ENCODE data around the gene TMED10.
"Not testable (repeated sequence)": the region's sequence is repeated elsewhere in the genome, so short reads cannot be mapped to it uniquely, and the experiment has no call there.

TMED10 gene

DNA sequence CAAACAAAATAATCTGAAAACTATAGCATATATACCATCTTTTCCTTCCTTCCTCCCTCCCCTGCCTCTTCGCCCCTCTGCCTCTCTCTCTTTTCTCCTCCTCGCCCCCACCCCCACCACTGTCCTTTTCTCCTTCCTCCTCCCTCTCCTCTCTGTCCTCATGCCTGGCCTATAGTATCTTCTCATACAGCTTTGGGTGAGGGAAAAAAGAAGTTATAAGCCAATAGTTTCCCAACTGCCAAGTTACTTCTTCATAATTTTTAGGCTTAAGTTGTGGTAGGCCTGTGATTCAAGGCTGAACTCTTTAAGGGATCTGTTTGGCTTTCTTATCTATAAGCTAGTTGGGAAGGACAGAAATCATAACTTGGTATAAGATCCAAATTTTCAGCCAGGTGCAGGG lies 9.1 kb downstream of the TMED10 start:
- DNase-seq = no peak
- in situ Hi-C loops (cut with MboI; ENCODE audit: low pct_unique_long_range_greater_than_20kb, low sequenced_read_pairs) = no loop called here

DNA sequence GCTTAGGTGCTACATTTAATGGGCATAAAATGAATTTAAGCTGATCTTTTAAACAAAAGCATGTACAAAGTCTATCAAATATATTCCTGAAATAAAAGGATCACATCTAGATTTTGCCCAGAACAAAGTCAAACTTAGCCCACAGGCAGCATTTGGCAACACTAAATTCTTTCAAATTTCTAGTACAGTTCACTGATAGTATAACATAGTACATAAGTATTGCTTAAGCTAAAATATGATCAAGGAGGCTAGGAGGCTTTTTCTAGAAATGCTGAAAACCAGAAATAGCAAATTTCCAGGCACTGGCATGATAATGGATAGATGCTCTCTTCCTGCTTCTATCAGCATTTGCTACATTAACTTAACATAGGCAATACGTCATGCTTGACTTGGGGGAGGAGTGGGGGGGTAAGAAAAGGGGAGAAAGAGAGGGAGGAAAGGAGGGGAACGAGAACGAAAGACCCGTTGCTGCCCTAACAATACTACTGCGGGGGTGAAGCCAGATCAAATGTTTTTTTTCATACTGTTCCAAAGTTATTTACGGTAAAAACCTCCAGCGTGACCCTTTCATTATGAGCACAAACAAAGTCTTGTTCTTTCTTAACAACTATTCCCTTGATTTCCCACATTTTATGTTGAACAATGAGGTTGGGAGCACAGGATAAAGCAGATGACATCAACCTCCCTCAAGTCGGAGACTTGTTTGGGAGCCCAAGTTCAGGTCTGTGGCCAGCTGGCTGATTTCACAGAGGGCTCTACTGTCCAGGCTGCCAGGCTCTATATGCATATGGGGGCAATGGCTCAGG lies 10.6 kb downstream of the TMED10 start:
- in situ Hi-C loops (cut with MboI; ENCODE audit: low pct_unique_long_range_greater_than_20kb, low sequenced_read_pairs) = no loop called here
- no peak for DNase-seq

DNA sequence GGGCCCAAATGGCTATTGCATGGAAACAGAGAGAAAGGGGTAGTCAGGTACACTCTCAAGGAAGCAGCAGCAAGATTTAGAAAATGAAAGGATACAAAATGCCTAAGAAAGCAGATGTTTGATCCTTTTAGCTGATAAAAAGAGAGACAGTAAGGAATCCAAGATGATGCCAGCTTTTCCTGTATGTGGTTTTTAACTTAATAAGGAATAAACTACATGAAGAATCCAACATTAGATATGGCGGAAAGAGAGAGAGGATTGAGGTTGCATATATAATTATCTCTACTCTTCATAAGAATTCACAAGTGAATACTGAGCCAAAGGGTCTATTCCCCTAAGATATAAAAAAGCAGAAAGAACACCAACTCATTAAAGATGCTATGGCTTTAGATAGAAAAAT lies 11.6 kb downstream of the TMED10 start:
- in situ Hi-C loops (cut with MboI; ENCODE audit: low pct_unique_long_range_greater_than_20kb, low sequenced_read_pairs) = no loop called here
- no peak for DNase-seq

DNA sequence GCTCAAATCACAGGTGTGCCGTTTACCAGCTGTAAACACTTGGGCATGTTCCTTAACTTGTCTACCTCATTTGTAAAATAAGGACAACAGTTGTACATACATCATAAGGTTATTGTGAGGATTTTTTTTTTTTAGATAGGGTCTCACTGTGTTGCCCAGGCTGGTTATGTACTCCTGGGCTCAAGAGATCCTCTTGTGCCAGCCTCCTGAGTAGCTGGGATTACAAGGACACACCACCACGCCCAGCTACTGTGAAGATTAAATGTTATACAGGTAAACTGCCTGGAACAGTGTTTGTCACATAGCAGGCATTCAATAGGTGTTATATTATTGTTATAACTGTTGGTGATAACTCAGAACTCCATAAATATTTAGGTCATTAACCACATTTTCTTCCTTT lies 12.7 kb downstream of the TMED10 start:
- no peak for DNase-seq
- in situ Hi-C loops (cut with MboI; ENCODE audit: low pct_unique_long_range_greater_than_20kb, low sequenced_read_pairs) = no loop called here

DNA sequence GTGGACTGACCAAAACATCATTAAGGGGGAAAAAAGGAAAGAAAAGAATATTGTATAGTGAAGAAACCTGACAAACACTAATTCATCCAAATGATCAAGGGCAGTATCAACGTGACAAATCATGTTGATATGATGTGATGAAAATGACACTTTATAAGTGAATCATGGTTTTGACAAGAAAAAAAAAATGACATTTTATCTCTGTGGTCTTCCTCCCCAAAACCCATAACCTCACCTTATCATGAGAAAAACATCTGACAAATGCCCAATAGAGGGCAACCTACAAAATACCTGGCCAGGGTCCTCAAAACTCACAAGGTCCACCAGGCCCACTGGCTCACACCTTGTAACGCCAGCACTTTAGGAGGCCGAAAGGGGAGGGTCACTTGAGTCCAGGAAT lies 13.8 kb downstream of the TMED10 start:
- no peak for DNase-seq
- in situ Hi-C loops (cut with MboI; ENCODE audit: low pct_unique_long_range_greater_than_20kb, low sequenced_read_pairs) = no loop called here

DNA sequence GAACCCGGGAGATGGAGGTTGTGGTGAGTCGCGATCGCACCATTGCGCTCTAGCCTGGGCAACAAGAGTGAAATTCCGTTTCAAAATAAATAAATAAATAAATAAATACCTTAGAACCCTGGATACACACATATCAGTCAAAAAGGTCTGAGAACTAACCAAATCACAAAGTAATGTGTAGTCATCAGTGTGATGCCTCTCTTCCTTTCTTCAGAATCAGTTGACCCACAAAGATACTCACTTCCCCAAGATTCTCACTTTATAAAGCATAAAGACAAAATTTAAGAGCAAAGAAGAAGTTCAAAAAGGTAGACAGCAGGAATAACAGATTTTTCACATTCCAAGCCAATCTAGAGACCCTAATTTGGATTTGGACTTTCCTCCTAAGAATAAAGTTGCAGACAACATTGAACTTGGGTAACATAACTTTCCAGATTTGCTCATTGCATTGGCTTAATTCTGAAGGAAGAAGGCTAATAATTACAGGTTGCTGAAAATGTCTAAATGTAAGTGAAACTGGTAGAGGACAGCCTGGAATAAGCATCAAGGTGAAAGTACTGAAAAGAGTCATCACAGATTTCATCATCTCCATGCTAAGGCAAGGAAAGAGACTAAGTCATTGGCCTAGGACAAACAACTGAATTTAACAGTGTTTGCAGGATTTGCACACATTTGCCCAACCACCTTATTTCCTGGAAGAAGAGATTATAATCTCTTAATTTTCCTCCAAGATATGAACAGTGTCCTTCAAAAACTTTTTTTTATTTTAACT lies 17.4 kb downstream of the TMED10 start:
- DNase-seq = no peak
- in situ Hi-C loops (cut with MboI; ENCODE audit: low pct_unique_long_range_greater_than_20kb, low sequenced_read_pairs) = no loop called here

DNA sequence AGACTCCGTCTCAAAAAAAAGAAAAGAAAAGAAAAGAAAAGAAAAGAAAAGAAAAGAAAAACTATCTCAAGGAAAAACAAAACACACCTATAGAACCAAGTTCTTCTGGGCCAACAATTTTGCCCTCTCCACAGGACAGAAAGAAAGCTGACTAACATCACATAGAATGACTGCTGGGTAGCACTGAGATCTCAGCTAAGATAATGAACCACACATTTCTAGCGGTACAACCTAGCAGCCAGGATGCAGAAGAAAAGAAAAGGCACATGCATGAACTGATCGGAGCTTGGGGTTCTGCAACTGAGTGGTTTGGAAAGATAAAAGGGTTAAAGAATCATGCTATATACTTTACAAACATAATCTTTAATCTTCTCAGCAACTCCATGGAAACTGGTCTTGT lies 19.5 kb downstream of the TMED10 start:
- DNase-seq = no peak
- in situ Hi-C loops (cut with MboI; ENCODE audit: low pct_unique_long_range_greater_than_20kb, low sequenced_read_pairs) = no loop called here

DNA sequence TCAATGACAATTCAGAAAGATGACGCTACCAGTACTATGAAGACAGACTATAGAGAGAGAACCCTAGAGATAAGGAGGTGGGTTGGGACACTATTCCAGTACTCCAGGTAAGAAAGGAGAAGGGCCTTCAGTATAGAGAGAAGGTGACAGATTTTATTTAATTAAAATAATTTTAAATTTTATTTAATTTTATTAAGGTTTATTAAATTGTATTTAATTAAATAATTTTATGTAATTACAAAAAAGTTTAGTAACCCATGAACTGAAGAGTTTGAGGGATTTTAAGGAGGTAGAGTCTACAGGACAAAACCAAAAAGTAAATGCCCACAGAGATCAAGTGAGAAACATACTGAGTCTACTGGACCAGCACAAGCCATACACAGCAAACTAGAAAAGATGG lies 20.3 kb downstream of the TMED10 start:
- no peak for DNase-seq

DNA sequence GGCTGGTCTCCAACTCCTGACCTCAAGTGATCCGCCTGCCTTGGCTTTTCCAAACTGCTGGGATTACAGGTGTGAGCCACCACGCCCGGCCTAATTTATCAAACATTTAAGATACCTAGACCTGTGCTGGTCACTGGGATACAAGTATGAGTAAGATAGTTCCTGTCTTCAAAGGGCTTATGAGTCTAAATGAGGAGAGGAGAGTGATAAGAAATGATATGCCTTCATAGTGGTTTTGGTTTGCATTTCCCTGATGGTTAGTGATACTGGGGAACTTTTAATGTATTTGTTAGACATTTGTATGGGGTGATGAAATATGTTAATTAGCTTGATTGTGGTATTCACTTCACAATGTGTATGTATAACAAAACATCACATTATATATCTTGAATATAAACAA lies 21.2 kb downstream of the TMED10 start:
- DNase-seq = no peak
- in situ Hi-C loops (cut with MboI; ENCODE audit: low pct_unique_long_range_greater_than_20kb, low sequenced_read_pairs) = no loop called here

More for the DNA sequence above, 20.3 kb downstream of the TMED10 start:
- in situ Hi-C loops (cut with MboI; ENCODE audit: low pct_unique_long_range_greater_than_20kb, low sequenced_read_pairs) = no loop called here

DNA sequence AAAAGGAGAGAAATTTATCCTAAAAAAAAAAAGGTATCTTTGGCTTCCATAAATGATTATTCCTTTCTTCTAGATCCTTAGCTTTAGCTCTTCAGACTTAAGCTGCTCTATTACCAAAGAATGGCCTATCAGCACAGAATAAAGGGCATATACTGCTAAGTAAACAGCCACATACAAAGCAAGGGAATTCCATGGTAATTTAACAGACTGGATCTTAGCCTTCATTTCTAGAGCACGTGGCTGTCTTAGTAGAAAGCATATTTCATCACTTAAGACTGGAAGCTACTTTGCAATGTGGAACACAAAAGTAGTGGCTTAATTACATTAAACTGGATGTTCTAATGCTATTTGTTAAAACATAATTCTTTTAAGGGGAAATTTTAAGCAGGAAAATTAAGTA lies 23.1 kb downstream of the TMED10 start:
- no peak for DNase-seq
- in situ Hi-C loops (cut with MboI; ENCODE audit: low pct_unique_long_range_greater_than_20kb, low sequenced_read_pairs) = no loop called here

DNA sequence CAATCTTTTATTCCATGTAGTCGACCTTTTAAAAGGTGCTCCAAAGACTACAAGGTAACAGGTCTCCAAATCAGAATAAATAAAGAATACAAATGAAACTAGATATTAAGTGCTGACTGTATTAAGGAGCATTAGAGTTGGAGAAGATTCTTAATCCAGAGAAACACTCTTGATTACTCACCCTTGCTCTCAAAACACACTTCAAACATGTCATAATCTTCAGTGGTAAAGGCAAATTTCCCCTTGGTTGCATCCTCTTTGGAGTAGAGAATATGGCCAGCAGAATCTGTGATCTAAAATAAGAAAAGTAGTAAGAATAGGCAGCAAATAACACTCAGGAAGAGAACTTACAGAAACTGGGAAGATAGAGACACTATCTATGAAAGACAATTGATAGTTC lies 24.6 kb downstream of the TMED10 start:
- DNase-seq = no peak
- in situ Hi-C loops (cut with MboI; ENCODE audit: low pct_unique_long_range_greater_than_20kb, low sequenced_read_pairs) = no loop called here

DNA sequence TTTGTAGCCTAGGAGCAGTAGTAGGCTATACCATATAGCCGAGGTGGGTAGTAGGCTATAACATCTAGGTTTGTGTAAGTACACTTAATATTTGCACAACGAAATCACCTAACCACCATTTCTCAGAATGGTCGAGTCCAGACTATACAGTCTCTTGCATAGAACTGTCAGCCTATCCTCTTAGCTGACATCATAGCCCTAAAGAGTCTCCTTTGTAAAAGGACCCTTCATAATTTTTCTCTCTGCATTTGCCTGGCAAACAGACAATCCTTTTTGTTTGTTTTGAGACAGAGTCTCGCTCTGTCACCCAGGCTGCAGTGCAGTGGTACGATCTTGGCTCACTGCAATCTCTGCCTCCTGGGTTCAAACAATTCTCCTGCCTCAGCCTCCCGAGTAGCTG lies 25.8 kb downstream of the TMED10 start:
- DNase-seq; in situ Hi-C loops (cut with MboI; ENCODE audit: low pct_unique_long_range_greater_than_20kb, low sequenced_read_pairs): not testable (repeated sequence)

DNA sequence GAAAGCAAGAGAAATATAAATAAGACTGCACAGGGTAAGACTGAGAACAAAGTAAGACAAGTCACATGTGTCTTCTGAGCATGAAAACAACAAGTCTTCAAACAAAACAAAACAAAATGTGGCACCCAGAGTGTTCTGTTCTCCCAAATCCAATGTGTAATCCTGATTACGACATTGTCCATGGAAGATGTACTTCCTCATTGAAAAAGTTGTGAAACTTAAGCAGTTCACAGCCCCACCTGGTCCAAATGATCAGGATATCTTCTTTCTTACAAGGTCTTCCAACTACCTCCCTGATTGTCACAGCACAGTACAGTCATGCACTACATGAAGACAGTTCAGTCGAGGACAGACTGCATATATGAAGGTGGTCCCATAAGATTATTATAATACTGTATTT lies 26.3 kb downstream of the TMED10 start:
- in situ Hi-C loops (cut with MboI; ENCODE audit: low pct_unique_long_range_greater_than_20kb, low sequenced_read_pairs) = no loop called here

DNA sequence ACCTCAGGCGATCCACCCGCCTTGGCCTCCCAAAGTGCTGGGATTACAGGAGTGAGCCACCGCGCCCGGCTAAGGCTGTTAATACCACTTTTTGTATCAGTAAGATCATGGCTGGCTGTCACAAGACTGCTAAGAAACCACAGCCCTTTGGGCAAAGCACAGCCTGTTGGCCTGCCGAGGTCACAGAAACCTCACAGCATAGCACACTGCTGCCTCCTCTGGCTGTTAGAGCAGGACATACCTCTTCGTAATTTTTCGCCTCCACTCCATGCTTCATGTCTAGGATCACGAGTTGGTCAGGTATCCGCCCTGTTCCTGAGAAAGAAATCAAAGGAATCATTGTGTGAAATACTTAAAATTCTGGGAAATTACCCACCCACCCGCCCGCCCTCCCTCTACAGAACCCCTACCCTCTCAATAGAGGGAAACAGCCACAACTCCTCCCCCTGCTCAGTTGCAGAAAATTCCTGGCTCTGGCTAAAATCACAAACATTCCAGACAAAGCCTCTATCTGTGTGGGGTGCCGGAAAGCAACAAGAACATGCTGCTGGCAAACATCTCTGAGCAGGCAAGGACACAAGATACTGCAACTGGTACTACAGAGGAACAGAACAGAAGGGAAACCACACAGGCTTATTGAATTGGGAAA lies 28.9 kb downstream of the TMED10 start:
- in situ Hi-C loops (cut with MboI; ENCODE audit: low pct_unique_long_range_greater_than_20kb, low sequenced_read_pairs) = loop anchor here (10.0 to 25.0 kb wide), 2 partner anchors 147 to 340 kb away; no protein-coding TSS in a partner anchor
- no peak for DNase-seq

More for the DNA sequence above, 26.3 kb downstream of the TMED10 start:
- no peak for DNase-seq

DNA sequence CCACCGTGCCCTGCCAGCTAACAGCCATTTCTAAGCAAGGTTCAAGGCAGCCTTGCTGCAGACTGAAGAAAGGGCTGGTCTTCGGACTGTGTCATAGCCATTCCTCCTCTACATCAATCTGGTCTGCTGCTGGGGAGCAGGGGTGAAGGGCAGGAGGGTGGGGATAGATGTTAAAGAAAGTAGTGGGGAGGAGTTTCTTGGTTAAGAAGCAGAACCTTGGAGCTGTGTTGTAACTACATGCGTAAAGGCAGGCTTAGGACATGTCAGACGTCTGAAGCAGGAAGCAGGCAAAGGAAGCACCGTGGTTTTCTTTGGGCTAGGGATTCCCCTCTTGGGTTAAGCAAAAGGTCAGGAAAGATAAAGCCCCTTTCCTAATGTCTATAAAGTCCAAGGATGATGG lies 31.5 kb downstream of the TMED10 start:
- peak; percentile 51 for DNase-seq
- in situ Hi-C loops (cut with MboI; ENCODE audit: low pct_unique_long_range_greater_than_20kb, low sequenced_read_pairs) = loop anchor here (10.0 to 25.0 kb wide), 2 partner anchors 150 to 342 kb away; no protein-coding TSS in a partner anchor

DNA sequence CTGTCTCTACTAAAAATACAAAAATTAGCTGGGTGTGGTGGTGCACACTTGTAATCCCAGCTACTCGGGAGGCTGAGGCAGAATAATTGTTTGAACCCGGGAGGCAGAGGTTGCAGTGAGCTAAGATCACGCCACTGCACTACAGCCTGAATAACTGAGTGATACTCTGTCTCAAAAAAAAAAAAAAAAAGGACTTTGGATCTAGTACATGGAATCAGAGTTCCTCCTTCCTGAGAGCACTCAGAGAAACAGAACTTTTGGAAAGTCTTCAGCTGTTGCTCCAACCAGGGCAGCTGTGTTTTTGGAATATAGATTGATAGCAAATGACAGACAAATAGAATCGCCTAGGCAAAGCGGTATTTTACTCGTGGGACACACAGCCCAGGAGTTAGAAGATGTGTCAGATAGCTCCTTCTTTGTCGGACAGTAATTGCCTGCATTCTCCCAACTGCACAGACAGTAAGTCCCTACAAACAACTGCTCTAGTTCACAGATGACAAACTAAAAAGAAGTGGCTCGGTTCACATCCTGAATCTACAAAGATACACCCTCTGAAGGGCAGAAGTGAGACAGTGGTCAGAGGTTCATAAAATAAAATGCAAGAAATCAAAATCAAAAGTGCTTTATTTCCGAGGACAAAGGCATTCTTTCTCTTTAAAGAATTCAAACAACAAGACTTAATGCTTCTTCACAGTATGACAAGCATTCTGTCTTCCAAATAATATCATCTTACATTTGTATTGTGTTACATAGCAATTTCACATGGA lies 32.5 kb downstream of the TMED10 start:
- DNase-seq = no peak
- in situ Hi-C loops (cut with MboI; ENCODE audit: low pct_unique_long_range_greater_than_20kb, low sequenced_read_pairs) = loop anchor here (10.0 to 25.0 kb wide), 2 partner anchors 151 to 343 kb away; no protein-coding TSS in a partner anchor

DNA sequence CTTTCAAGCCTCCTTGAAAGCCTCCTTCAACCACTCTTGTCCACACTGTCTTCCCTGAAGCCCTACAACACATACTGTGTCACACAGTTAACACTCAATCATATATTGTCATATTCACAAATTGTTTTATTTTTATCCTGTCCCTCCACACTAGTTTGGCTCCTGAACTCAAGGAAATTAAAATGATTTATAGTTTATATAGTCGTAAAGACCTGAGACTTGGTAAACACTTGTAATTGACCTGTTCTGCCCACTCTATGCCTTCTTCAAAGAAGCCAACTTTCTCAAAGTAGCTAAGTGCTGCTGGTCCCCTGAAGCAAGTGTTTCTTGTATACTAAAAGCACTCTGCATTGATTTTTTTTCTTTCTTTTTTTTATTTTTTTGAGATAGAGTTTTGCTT lies 33.9 kb downstream of the TMED10 start:
- in situ Hi-C loops (cut with MboI; ENCODE audit: low pct_unique_long_range_greater_than_20kb, low sequenced_read_pairs) = loop anchor here (10.0 to 25.0 kb wide), 2 partner anchors 152 to 345 kb away; no protein-coding TSS in a partner anchor
- no peak for DNase-seq

DNA sequence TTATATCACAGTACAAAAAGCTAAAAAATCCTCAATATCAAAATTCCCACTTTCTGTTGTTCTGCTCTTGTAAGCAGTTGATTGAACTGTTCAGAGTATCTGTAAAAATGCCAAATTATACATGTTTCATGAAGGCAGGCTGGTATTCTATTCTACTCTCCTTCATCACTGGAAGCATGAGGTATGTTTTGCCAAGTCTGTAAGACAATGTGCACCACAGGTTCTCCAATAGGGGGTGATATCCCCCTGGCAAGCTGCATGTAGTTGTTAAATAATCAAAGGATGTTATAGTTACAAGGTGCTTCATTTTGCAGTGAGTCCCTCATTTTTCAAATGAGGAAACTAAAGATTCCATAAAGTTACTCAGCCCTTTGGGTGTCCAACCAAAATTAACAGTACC lies 34.4 kb downstream of the TMED10 start:
- in situ Hi-C loops (cut with MboI; ENCODE audit: low pct_unique_long_range_greater_than_20kb, low sequenced_read_pairs) = loop anchor here (10.0 to 25.0 kb wide), 2 partner anchors 153 to 345 kb away; no protein-coding TSS in a partner anchor
- peak; percentile 53 for DNase-seq

DNA sequence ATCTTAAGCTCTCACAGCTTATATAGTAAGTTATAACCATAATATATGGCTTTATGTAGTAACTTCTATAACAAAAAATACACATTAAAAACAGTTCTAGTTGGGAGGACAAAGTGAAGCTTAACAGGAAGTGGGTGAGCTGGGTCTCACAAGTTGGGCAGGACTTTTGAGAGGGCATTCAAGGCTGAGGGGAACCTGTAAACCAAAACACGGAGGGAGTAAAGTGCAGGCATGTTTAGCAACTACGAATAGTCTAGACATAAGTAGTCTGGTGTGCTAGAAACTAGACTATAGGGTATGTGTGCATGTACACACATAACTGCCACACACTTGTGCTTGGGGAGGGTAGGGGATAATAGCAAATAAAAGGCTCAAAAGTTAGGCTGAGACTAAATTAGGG lies 35.4 kb downstream of the TMED10 start:
- in situ Hi-C loops (cut with MboI; ENCODE audit: low pct_unique_long_range_greater_than_20kb, low sequenced_read_pairs) = loop anchor here (10.0 to 25.0 kb wide), 2 partner anchors 154 to 346 kb away; no protein-coding TSS in a partner anchor
- DNase-seq = no peak

Measured in KBM-7 (cell line).